GM18507 (cell line): Measurements from ENCODE around the gene ITPRID1.

Source experiments
- DNase-seq: peaks from one replicate; pipeline ENCODE4 v3.0.0; 2011; ENCODE audit warnings: low read depth; ENCODE audit not compliant: insufficient read length; ENCODE audit errors: extremely low spot score
- FAIRE-seq: peaks from 2 replicates; lab custom pipeline; 2011; peaks lifted over from hg19 to GRCh38; lab: Jason Lieb, UNC

Gene ITPRID1

GRCh38 chr7:31687024-31687748 lies 173.3 kb downstream of the ITPRID1 start, which contains the start of gene PPP1R17:
Gene PPP1R17, plus strand, starts transcription at chr7:31687215. Its CDS starts 5,227 bp downstream, at chr7:31692442.
- DNase-seq (no peak), FAIRE-seq (peak; percentile 12)

GRCh38 chr7:31688372-31688771 lies 174.5 kb downstream of the ITPRID1 start:
- FAIRE-seq (peak; percentile 78), DNase-seq (no peak)

- DNase-seq (no peak), FAIRE-seq (no peak)
These were observed 175.1 kb downstream of the ITPRID1 start for GRCh38 chr7:31688996-31689395.

GRCh38 chr7:31690935-31691334 lies 177.0 kb downstream of the ITPRID1 start:
- DNase-seq (no peak), FAIRE-seq (no peak)

GRCh38 chr7:31692451-31692850 lies 178.6 kb downstream of the ITPRID1 start:
- FAIRE-seq (no peak), DNase-seq (no peak)

GRCh38 chr7:31692871-31693270 lies 179.0 kb downstream of the ITPRID1 start:
- DNase-seq: no peak
- FAIRE-seq: no peak

- FAIRE-seq: peak; percentile 36
- DNase-seq: no peak
These were observed 182.1 kb downstream of the ITPRID1 start for GRCh38 chr7:31695859-31696614.

GRCh38 chr7:31699050-31699449 lies 185.2 kb downstream of the ITPRID1 start:
- DNase-seq (no peak), FAIRE-seq (no peak)

- no peak for DNase-seq
- FAIRE-seq: no peak
These were observed 188.5 kb downstream of the ITPRID1 start for GRCh38 chr7:31702354-31702753.

- DNase-seq: no peak
These were observed 191.5 kb downstream of the ITPRID1 start for GRCh38 chr7:31705377-31705776.

GRCh38 chr7:31707089-31707488 lies 193.2 kb downstream of the ITPRID1 start:
- FAIRE-seq (no peak), DNase-seq (no peak)

More at GRCh38 chr7:31705377-31705776, 191.5 kb downstream of the ITPRID1 start:
- FAIRE-seq: peak; percentile 18
